SU-DHL-6 (cell line): ENCODE results near the gene CFAP100.

Experiments used
- H2AFZ ChIP-seq: fragments of 200-600 bp; sonication (generic); 2 replicates; pipeline ENCODE4 v1.6.1; 2014; ENCODE audit warnings: low read depth, mild to moderate bottlenecking, moderate library complexity, mixed read lengths, antibody characterized with exemption, low read length; ENCODE audit not compliant: severe bottlenecking
- H3F3A ChIP-seq: fragments of 200-600 bp; shearing (Covaris generic); 2 replicates; pipeline ENCODE4 v1.6.0; 2016; ENCODE audit warnings: antibody characterized with exemption, mild to moderate bottlenecking; ENCODE audit not compliant: insufficient read depth
- H3K27ac ChIP-seq: fragments of 200-600 bp; sonication (generic); 2 replicates; pipeline ENCODE4 v1.5.1; 2016; ENCODE audit warnings: low read depth, mild to moderate bottlenecking, low read length, moderate library complexity, mixed read lengths
- H3K27me3 ChIP-seq: fragments of 200-600 bp; sonication (generic), shearing (Covaris generic); 2 replicates; pipeline ENCODE4 v1.6.0; 2014; ENCODE audit warnings: mild to moderate bottlenecking, low read length
- H3K36me3 ChIP-seq: fragments of 200-600 bp; sonication (generic); 2 replicates; pipeline ENCODE4 v1.6.1; 2014; ENCODE audit warnings: mild to moderate bottlenecking, low read length, mixed read lengths
- H3K4me2 ChIP-seq: fragments of 300-600, 200-600 bp; shearing (Covaris generic), sonication (generic); 2 replicates; pipeline ENCODE4 v1.6.0; 2014; ENCODE audit warnings: low read length, low read depth, mild to moderate bottlenecking; ENCODE audit not compliant: poor library complexity, severe bottlenecking
- H3K4me3 ChIP-seq: fragments of 200-600 bp; sonication (generic); 2 replicates; pipeline ENCODE4 v1.5.1; 2014; ENCODE audit warnings: antibody characterized with exemption, low read length, mild to moderate bottlenecking, mixed read lengths; ENCODE audit not compliant: insufficient read depth, poor library complexity, severe bottlenecking
- H3K79me2 ChIP-seq: fragments of 200-600 bp; sonication (generic); 2 replicates; pipeline ENCODE4 v1.6.1; 2014; ENCODE audit warnings: mild to moderate bottlenecking, low read length, moderate library complexity; ENCODE audit not compliant: insufficient read depth
- H3K9ac ChIP-seq: fragments of 200-600 bp; sonication (generic); 2 replicates; pipeline ENCODE4 v1.7.0; 2014; ENCODE audit warnings: mild to moderate bottlenecking, low read length
- H3K9me2 ChIP-seq: fragments of 200-600 bp; sonication (generic); replicated peaks from 2 replicates; pipeline ENCODE4 v1.6.1; 2014; ENCODE audit warnings: low read length; ENCODE audit not compliant: insufficient read depth
- H3K9me3 ChIP-seq: fragments of 200-600 bp; sonication (generic); 2 replicates; pipeline ENCODE4 v1.6.1; 2014; ENCODE audit warnings: low read length, mixed read lengths; ENCODE audit not compliant: insufficient read depth
- H4K20me1 ChIP-seq: fragments of 200-600 bp; sonication (generic); 2 replicates; pipeline ENCODE4 v1.6.1; 2014; ENCODE audit warnings: low read depth, mild to moderate bottlenecking, antibody characterized with exemption, low read length, moderate library complexity, mixed read lengths
- EZH2phosphoT487 ChIP-seq: fragments of 200-600 bp; sonication (generic), shearing (Covaris generic); conservative IDR thresholded peaks from 2 replicates; pipeline ENCODE4 v1.6.1; 2018; ENCODE audit warnings: mild to moderate bottlenecking, antibody characterized with exemption, low read length, moderate library complexity, mixed read lengths
- TF ChIP-seq, protein P1 (sequence below): fragments of 200-600 bp; sonication (generic); IDR thresholded peaks from one replicate; pipeline ENCODE4 v1.5.1; 2017; ENCODE audit warnings: antibody characterized with exemption, mild to moderate bottlenecking, low read length, moderate library complexity; ENCODE audit not compliant: insufficient read depth, poor library complexity, severe bottlenecking

The CFAP100 gene

DNA sequence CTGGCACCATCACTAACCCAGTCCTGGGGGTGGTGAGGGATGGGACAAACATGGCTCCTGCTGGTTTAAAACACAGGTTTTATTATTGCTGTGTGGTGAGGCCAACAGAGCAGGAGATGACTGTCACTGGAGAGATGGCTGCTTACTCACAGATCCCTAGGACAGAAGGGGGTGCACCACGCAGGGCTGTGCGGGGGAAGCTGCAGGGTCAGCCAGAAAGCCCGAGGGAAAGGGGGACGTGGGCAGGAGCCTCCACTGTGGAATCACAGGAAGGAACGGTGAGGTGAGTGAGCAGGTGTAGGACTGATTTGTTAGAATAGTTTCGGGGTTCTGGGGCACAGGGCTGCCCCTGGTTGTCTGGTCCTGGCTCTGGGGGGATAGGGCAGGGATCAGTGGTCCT is 7.5 kb downstream of the CFAP100 start:
- H4K20me1 ChIP-seq = no peaks in the 10 kb centered on the region
- no peaks in the 10 kb centered on the region for H3K36me3 ChIP-seq
- H3K9me3 ChIP-seq = no peaks in the 10 kb centered on the region
- H3K79me2 ChIP-seq = no peaks in the 10 kb centered on the region
- no peak overlapping the region for H3K4me3 ChIP-seq
- no peak for TF ChIP-seq EZH2phosphoT487
- TF ChIP-seq, protein P1, sequence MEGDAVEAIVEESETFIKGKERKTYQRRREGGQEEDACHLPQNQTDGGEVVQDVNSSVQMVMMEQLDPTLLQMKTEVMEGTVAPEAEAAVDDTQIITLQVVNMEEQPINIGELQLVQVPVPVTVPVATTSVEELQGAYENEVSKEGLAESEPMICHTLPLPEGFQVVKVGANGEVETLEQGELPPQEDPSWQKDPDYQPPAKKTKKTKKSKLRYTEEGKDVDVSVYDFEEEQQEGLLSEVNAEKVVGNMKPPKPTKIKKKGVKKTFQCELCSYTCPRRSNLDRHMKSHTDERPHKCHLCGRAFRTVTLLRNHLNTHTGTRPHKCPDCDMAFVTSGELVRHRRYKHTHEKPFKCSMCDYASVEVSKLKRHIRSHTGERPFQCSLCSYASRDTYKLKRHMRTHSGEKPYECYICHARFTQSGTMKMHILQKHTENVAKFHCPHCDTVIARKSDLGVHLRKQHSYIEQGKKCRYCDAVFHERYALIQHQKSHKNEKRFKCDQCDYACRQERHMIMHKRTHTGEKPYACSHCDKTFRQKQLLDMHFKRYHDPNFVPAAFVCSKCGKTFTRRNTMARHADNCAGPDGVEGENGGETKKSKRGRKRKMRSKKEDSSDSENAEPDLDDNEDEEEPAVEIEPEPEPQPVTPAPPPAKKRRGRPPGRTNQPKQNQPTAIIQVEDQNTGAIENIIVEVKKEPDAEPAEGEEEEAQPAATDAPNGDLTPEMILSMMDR = no peak
- H3K27me3 ChIP-seq = no peaks in the 10 kb centered on the region
- H3K9ac ChIP-seq = no peak overlapping the region
- no peak overlapping the region for H2AFZ ChIP-seq
- H3K4me2 ChIP-seq = no peak overlapping the region
- H3F3A ChIP-seq = no peaks in the 10 kb centered on the region
- no peaks in the 10 kb centered on the region for H3K9me2 ChIP-seq
- H3K27ac ChIP-seq = no peak overlapping the region

DNA sequence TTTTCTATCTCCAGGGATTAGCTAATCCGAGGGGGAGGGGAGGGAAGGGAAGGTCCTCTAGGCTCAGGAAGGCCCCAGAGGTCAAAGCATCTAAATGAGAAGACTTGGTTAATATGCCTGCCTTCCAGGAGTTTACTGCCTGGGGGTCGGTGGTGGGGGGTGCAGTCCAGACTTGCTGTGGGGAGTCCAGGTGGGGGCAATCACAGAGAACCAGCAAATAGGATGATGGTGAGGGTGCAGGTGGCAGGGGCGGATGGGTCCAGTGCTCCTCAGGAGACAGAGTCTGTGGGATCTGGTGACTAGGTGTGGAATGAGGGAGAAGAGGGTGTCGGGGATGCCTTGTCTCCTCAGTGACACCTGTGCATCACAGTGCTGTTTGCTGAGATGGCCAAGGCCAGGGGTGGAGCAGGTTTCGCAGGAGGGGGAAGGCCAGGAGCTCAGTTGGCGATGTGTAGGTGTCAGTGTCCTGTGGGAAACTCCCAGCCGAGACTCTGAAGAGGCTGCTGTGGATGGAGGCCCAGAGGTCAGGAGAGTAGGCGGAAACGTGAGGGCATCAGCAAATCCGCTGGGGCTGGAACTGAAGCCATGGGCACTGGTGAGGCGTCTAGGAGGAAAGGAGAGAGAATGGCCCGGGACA is 8.1 kb downstream of the CFAP100 start:
- no peaks in the 10 kb centered on the region for H4K20me1 ChIP-seq
- no peak overlapping the region for H2AFZ ChIP-seq
- H3K27me3 ChIP-seq = no peaks in the 10 kb centered on the region
- no peaks in the 10 kb centered on the region for H3F3A ChIP-seq
- no peak overlapping the region for H3K9ac ChIP-seq
- TF ChIP-seq, protein P1 = no peak
- no peak for TF ChIP-seq EZH2phosphoT487
- no peaks in the 10 kb centered on the region for H3K9me2 ChIP-seq
- no peak overlapping the region for H3K4me2 ChIP-seq
- no peaks in the 10 kb centered on the region for H3K79me2 ChIP-seq
- H3K27ac ChIP-seq = no peak overlapping the region
- H3K36me3 ChIP-seq = no peaks in the 10 kb centered on the region
- no peaks in the 10 kb centered on the region for H3K9me3 ChIP-seq
- H3K4me3 ChIP-seq = no peak overlapping the region

DNA sequence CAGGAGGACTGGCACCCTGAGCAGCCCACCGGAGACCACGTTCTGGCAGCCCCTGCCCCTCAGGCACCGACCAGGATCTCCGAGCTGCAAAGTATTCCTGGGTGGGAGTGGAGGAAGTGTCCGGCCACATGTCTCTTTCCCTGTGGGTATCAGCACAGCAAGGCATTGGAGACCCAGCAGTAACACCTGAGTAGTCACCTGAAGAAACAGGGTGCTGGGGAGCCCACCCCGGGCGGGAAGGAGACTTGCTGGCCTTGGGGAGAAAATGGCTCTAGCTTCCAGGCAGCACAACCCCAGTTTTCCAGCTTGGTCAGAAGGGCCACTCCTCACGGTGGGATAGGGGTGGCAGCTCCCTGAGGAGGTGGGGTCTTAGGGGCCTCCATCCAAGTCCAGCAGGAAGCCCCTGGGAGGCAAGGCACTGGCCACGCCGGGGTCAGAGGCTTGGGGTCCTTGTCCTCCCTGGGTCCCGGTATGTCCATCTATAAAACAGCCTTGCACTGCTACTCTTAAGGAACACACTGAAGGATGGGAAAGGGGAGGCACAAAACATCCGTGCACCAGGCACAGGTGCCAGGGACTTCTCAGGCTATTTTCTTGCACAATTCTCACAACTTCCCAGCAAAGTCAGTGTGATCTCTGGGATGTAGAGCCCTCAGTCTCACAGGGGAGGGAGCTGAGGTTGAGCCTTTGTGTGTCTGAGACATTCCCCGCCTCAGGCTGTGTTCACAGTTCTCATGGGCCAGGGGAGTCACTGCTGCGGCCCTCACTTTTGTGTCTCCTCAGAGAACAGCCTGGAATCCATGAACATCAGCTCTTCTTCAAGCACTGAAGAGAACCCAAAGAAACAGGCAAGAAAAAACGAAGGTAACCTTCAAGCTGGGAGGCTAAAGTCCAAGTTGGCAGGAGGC is 11.9 kb downstream of the CFAP100 start:
- no peaks in the 10 kb centered on the region for H3K9me2 ChIP-seq
- no peaks in the 10 kb centered on the region for H3F3A ChIP-seq
- no peaks in the 10 kb centered on the region for H3K79me2 ChIP-seq
- H2AFZ ChIP-seq = no peak overlapping the region
- no peak overlapping the region for H3K27ac ChIP-seq
- H3K9ac ChIP-seq = no peak overlapping the region
- no peaks in the 10 kb centered on the region for H4K20me1 ChIP-seq
- no peak overlapping the region for H3K4me3 ChIP-seq
- H3K4me2 ChIP-seq = no peak overlapping the region
- H3K9me3 ChIP-seq = no peaks in the 10 kb centered on the region
- TF ChIP-seq EZH2phosphoT487 = no peak
- TF ChIP-seq, protein P1 = no peak
- no peaks in the 10 kb centered on the region for H3K36me3 ChIP-seq
- H3K27me3 ChIP-seq = no peaks in the 10 kb centered on the region
